ENCODE results near the gene CRY2. TPM values are rescaled to one million over a fixed set of nuclear protein-coding genes. Genes with fewer than 3 reads are reported as not detected.

The CRY2 gene
- total and polyA plus RNA-seq, 2 of the 13 experiments (the other 11 are each of a cell fraction or from before 2014, with no cell fraction given) = 10.1 to 12.2 TPM

GRCh38 chr11:45864041-45864440 lies 16.8 kb downstream of the CRY2 start:
- H3K9me3 ChIP-seq (ENCODE audit: low read length) = no peaks in the 10 kb centered on the region
- no peak overlapping the region for H2AFZ ChIP-seq (ENCODE audit: low read length)
- no peak for ATAC-seq
- H3K4me3 ChIP-seq (replicated peaks in 1 of 3; ENCODE audit: insufficient read depth in 1 of 3, low read depth in 2 of 3, low read length in 3 of 3) = no peak overlapping the region
- FAIRE-seq = no peak
- H3K4me2 ChIP-seq (ENCODE audit: low read depth, low read length) = no peak overlapping the region
- H3K27me3 ChIP-seq (ENCODE audit: control insufficient read depth in 1 of 2, insufficient read depth in 2 of 2, low read length in 2 of 2) = no peaks in the 10 kb centered on the region
- H4K20me1 ChIP-seq (ENCODE audit: insufficient read depth, low read length) = no peaks in the 10 kb centered on the region
- TF ChIP-seq ZNF710 (CRISPR knock-in tag; IDR thresholded peaks at IDR 0.05; ENCODE audit: borderline replicate concordance) (no peak), TCF12 (IDR thresholded peaks at IDR 0.05) (no peak), TCF12 (CRISPR knock-in tag; IDR thresholded peaks at IDR 0.05) (no peak), HDAC6 (IDR thresholded peaks at IDR 0.05; ENCODE audit: low read depth, low read length) (no peak), MNT (IDR thresholded peaks at IDR 0.05) (no peak), ZFX (CRISPR knock-in tag; IDR thresholded peaks at IDR 0.05; ENCODE audit: low read depth) (no peak)
- in situ Hi-C loops (cut with HindIII; ENCODE audit: extremely low pct_ligation_motif_present, low pct_unique_long_range_greater_than_20kb) (no loop called here), intact Hi-C loops (cut with micrococcal nuclease; ENCODE audit: unreplicated experiment) (no loop called here)
- H3K9ac ChIP-seq (ENCODE audit: insufficient read depth, low read depth, low read length) = no peak overlapping the region
- peaks cover 23 to 75% of the 10 kb centered on the region in 2 experiments for H3K36me3 ChIP-seq (replicated peaks in 1 of 2; ENCODE audit: control insufficient read depth in 1 of 2, insufficient read depth in 2 of 2, low read length in 2 of 2)
- DNase-seq (ENCODE audit: low spot score) = no peak
- no TSS peak for BruUV-seq (replicated peaks)
- H3K27ac ChIP-seq (ENCODE audit: extremely low read length, insufficient read depth, low read length) = no peak overlapping the region
- ChIA-PET CTCF (ENCODE audit: low intra/inter-chr PET ratio, low total read pairs) (no interaction called here), POLR2A (no interaction called here)
- no peaks in the 10 kb centered on the region for H3K4me1 ChIP-seq (ENCODE audit: insufficient read depth, low read length)
- H3K79me2 ChIP-seq (ENCODE audit: insufficient read depth, low read length) = no peaks in the 10 kb centered on the region

Data from HepG2 (cell line).